GM06990 (cell line): ENCODE results near the gene LRRC34.
A peak's percentile ranks its signal among the peaks of the same experiment; 100 is the strongest.

Source experiments
- DNase-seq: peaks from one replicate; pipeline ENCODE4 v3.0.0-alpha.2; 2011; ENCODE audit not compliant: insufficient read length; ENCODE audit errors: extremely low read depth
- H3K27me3 ChIP-seq: replicated peaks from 2 replicates; pipeline ENCODE4 v1.6.0; 2011; ENCODE audit warnings: low read length; ENCODE audit not compliant: control insufficient read depth, insufficient read depth
- H3K36me3 ChIP-seq: 2 replicates; pipeline ENCODE4 v1.5.1; 2011; ENCODE audit warnings: low read length; ENCODE audit not compliant: control insufficient read depth, insufficient read depth
- H3K4me3 ChIP-seq: replicated peaks from 2 replicates; pipeline ENCODE4 v1.5.1; 2011; ENCODE audit warnings: low read depth, mild to moderate bottlenecking, control low read depth, low read length
- TF ChIP-seq, protein P1 (sequence below): IDR thresholded peaks from 2 replicates; pipeline ENCODE4 v1.5.1; 2011; ENCODE audit warnings: low read length, control low read depth, mild to moderate bottlenecking, inconsistent platforms; ENCODE audit not compliant: insufficient read depth, poor library complexity, severe bottlenecking

Gene LRRC34

DNA sequence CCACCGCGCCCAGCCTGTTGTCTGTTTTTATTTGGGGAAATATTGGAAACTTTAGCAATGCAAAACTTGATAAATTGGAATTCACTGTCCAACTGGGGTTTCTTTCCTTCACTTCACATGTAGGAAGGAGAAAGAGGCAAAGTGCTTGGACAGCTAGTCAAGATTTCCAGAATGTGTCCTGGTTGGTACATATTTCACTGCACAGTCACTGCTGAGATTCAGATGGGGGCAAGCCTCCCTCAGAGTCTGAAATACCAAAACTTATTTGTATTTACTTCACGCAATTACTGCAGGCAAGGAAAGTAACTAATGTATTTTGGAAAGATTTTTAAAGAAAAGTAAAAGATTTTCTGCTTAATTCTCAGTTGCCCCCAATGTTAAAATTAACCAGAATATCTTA, 36.0 kb upstream of the LRRC34 start:
- H3K4me3 ChIP-seq, result no peak overlapping the region
- no peak for DNase-seq
- TF ChIP-seq, protein P1, sequence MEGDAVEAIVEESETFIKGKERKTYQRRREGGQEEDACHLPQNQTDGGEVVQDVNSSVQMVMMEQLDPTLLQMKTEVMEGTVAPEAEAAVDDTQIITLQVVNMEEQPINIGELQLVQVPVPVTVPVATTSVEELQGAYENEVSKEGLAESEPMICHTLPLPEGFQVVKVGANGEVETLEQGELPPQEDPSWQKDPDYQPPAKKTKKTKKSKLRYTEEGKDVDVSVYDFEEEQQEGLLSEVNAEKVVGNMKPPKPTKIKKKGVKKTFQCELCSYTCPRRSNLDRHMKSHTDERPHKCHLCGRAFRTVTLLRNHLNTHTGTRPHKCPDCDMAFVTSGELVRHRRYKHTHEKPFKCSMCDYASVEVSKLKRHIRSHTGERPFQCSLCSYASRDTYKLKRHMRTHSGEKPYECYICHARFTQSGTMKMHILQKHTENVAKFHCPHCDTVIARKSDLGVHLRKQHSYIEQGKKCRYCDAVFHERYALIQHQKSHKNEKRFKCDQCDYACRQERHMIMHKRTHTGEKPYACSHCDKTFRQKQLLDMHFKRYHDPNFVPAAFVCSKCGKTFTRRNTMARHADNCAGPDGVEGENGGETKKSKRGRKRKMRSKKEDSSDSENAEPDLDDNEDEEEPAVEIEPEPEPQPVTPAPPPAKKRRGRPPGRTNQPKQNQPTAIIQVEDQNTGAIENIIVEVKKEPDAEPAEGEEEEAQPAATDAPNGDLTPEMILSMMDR, result no peak
- H3K36me3 ChIP-seq, result no peaks in the 10 kb centered on the region
- H3K27me3 ChIP-seq, result no peaks in the 10 kb centered on the region

DNA sequence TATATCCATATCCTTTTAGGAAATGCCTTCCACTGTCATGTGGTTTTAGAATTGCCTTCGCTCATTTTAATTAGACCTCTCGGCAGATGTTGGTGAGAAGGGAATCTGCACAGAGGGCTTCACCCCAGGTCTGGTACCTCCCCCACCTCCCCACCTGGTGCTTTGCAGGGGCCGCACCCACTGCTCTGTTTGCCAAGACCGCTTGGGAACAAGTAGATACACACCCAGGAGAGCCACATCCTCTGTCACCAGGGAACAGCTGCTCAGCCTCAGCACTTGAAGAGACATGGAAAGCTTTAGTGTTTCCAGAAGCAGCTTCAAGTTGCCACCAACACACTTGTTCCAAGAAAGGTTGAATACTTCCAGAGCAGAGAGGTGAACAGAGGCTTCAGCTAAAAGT, 35.2 kb upstream of the LRRC34 start:
- Histone ChIP-seq H3K36me3 (no peaks in the 10 kb centered on the region), H3K27me3 (no peaks in the 10 kb centered on the region), H3K4me3 (no peak overlapping the region)
- TF ChIP-seq, protein P1, result no peak
- DNase-seq, result no peak

DNA sequence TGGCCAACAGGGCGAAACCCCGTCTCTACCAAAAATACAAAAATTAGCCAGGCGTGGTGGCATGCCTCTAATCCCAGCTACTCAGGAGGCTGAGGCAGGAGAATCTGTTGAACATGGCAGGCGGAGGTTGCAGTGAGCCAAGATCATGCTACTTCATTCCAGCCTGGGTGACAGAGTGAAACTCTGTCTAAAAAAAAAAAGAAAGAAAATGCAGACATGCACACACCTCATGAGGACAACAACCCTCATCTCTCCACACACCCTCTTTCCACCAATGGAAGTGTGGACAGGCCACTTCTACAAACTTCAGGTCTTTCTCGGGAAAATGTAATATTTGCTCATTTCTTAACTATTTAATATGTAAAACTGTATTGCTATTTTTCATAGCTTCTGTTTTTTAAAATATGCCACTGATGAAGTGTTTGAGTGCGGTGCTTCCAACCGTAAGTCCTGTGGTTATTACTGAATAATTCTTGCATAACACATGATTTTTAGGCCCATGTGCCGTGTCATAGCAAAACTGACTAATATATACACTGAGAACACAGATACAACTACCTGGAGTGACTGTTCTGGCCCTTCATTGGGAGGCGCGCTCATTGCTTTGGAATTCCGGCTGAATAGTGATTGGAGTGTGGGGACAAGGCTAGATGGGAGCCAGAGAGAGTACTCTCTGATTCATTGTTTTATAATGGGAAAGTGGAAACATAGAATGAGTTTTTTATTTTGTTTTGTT, 33.9 kb upstream of the LRRC34 start:
- no peaks in the 10 kb centered on the region for H3K36me3 ChIP-seq
- TF ChIP-seq, protein P1, result no peak
- no peak overlapping the region; the same call in 1 of the 2 replicates for H3K4me3 ChIP-seq
- H3K27me3 ChIP-seq, result no peaks in the 10 kb centered on the region
- DNase-seq, result peak; percentile 37

DNA sequence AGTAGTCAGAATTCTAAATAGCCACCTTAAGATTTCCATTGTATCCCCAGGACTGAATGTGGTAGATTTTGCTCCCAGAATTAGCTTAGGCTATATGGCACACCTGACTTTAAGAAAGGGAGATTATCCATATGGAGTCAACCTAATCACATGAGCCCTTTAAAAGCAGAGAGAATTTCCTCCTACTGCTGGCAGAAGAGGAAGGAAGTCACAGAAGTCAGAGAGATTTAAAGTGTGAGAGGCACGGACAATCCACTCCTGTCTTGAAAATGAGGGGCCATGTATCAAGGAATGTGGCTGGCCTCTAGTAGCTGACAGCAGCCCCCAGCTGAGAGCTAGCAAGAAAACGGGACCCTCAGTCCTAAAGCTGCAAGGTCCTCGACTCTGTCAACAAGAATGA, 30.3 kb upstream of the LRRC34 start:
- Histone ChIP-seq H3K4me3 (no peak overlapping the region), H3K36me3 (no peaks in the 10 kb centered on the region), H3K27me3 (no peaks in the 10 kb centered on the region)
- DNase-seq, result no peak
- TF ChIP-seq, protein P1, result no peak

DNA sequence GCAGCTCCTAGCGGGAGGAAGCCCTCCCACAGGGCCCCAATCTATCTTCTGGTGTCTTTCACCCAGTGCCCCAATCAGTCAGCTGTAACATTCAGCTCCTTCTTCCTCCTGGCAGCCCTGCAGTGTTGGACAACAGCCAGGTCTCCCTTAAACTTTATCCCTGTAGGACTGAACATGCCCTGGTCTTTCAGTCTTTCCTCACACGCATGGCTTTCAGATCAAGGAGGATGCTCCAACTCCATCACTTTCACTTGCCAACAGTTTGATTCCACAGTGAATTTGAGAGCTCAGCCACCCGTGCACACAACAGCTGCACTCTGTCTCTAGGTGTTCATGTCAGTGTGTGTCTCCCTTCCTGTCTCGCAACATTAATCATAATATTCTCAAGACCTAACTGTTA, 28.5 kb upstream of the LRRC34 start:
- no peaks in the 10 kb centered on the region for H3K36me3 ChIP-seq
- DNase-seq, result no peak
- H3K27me3 ChIP-seq, result no peaks in the 10 kb centered on the region
- no peak overlapping the region for H3K4me3 ChIP-seq
- TF ChIP-seq, protein P1, result no peak
